Gastrocnemius medialis (tissue), 4 donors: ENCODE data around the gene TIAL1.

Experiments
- POLR2A ChIP-seq, 2 donors: fragments of 450-650 bp; IDR thresholded peaks; one replicate each; pipeline ENCODE4 v1.6.1; 2017; ENCODE audit warnings: antibody characterized with exemption in 2 of 2, mild to moderate bottlenecking in 2 of 2, moderate library complexity in 2 of 2
- TF ChIP-seq, protein P1 (sequence below), 5 experiments: fragments of 450-650 bp in 3 of 5; fragments of 200-600 bp in 2 of 5; sonication (generic) in 2 of 5; IDR thresholded peaks in 4 of 5; conservative IDR thresholded peaks in 1 of 5; 1 replicate in 4 of 5; 2 replicates in 1 of 5; pipeline ENCODE4 v1.5.1; 2016 to 2019; ENCODE audit warnings: antibody characterized with exemption in 5 of 5, mild to moderate bottlenecking in 3 of 5, moderate library complexity in 3 of 5

DNA sequence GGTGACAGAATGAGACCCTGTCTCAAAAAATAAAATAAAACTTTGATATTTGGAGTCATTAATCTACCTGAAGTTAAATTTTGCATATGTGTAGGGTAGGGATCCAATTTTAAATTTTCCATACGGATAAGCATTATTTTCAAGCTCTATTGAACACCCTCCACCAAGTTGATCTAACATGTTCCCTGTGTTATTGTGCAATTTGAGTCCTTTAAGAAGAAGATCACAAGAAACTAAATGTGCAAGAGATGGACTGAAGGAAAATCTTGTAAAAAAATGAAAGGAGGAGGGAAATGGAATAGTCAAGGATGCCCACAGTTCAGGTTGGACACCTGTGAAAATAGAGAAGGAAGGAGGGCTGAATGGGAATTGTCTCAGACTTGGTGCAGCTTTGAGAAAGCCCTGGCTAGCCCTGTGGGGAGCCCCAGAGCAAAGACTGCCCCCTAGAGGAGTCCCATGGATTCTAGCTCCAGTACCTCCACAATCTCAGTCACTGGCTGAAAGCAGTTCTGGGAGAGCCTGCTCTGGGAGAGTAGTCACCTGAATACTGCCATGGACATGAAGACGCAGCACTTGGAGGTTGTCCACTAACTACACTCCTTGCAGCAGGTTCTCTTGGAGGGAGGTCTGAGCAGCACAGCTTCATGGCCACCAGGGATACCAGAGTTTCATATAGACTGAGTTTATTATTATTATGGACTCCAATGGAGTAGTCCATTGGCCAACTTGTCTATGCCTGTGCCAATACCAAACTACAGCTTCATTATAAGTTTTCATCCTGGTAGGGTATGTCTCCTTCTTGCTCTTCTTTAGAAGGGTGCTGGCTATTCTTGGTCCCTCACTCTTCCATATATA lies 5.7 kb upstream of the TIAL1 start:
- TF ChIP-seq, protein P1, sequence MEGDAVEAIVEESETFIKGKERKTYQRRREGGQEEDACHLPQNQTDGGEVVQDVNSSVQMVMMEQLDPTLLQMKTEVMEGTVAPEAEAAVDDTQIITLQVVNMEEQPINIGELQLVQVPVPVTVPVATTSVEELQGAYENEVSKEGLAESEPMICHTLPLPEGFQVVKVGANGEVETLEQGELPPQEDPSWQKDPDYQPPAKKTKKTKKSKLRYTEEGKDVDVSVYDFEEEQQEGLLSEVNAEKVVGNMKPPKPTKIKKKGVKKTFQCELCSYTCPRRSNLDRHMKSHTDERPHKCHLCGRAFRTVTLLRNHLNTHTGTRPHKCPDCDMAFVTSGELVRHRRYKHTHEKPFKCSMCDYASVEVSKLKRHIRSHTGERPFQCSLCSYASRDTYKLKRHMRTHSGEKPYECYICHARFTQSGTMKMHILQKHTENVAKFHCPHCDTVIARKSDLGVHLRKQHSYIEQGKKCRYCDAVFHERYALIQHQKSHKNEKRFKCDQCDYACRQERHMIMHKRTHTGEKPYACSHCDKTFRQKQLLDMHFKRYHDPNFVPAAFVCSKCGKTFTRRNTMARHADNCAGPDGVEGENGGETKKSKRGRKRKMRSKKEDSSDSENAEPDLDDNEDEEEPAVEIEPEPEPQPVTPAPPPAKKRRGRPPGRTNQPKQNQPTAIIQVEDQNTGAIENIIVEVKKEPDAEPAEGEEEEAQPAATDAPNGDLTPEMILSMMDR (IDR thresholded peaks at IDR 0.05 in 4 of 5, conservative IDR thresholded peaks at IDR 0.05 in 1 of 5) = peak in 2 of 5 experiments; percentile 20 to 46
- no peak for TF ChIP-seq POLR2A (IDR thresholded peaks at IDR 0.05)
